ENCODE data around the gene CAPN13. TPM values are rescaled to one million over a fixed set of nuclear protein-coding genes. Genes with fewer than 3 reads are reported as not detected.

The CAPN13 gene
- total RNA-seq, 1 donor from 2014 or later, result not detected

DNA sequence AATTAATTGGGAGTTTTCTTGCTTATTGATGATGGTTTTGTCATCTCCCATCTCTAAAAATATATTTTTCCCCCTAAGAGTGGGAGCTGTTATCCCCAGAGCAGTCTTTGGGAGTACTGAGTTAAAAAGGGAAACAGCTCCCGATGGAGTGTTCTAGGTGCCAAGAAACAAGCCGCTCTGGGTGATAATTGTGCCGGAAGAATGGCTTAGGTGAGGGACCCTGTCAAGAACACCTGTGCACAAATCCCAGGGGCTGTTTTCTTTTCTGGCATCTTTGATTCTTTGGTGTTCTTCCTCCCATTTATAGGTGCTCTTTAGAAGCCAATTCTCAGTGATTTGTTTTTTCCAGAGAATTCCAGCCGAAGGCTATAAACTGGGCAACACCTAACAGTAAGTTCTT, 1.4 kb upstream of the CAPN13 start:
- Histone ChIP-seq H3K4me1 (ENCODE audit: control insufficient read depth in 3 of 3, insufficient read depth in 3 of 3, low read length in 3 of 3) (no peaks in the 10 kb centered on the region), H3K27me3 (ENCODE audit: control insufficient read depth in 3 of 3, insufficient read depth in 3 of 3, low read length in 3 of 3) (peaks cover 0 to 5% (median 0%) of the 10 kb centered on the region in 3 donors), H3K9me3 (ENCODE audit: control insufficient read depth in 3 of 3, low read length in 3 of 3) (no peaks in the 10 kb centered on the region), H3K9ac (ENCODE audit: low read depth in 1 of 3, low read length in 3 of 3) (no peak overlapping the region), H3K36me3 (ENCODE audit: control insufficient read depth in 3 of 3, insufficient read depth in 3 of 3, low read length in 3 of 3) (no peaks in the 10 kb centered on the region), H3K4me3 (ENCODE audit: low read length in 3 of 3) (no peak overlapping the region), H3K27ac (ENCODE audit: low read depth, low read length) (no peak overlapping the region)

DNA sequence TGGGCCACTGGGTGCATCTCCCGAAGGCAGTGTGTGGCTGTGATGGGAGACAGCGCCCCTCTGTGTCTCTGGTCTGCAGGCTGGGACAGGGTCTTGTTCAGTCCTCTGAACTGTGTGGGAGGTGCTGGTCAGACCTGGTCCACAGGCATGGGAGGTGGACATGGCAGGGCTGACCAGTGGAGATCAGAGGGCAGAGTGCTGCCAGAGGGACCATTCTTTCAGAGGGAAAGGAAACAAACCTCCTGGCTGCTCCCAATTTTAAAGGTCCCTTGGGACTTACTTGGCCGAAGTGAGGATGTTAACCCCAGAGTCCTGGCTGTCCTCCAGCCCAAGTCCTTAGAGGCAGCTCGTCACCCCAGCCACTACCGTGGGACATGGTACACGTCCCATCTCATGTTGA, 4.0 kb downstream of the CAPN13 start:
- Histone ChIP-seq H3K27me3 (ENCODE audit: control insufficient read depth in 3 of 3, insufficient read depth in 3 of 3, low read length in 3 of 3) (peaks cover 0 to 4% (median 0%) of the 10 kb centered on the region in 3 donors), H3K36me3 (ENCODE audit: control insufficient read depth in 3 of 3, insufficient read depth in 3 of 3, low read length in 3 of 3) (no peaks in the 10 kb centered on the region), H3K27ac (ENCODE audit: low read depth, low read length) (no peak overlapping the region), H3K4me3 (ENCODE audit: low read length in 3 of 3) (no peak overlapping the region), H3K4me1 (ENCODE audit: control insufficient read depth in 3 of 3, insufficient read depth in 3 of 3, low read length in 3 of 3) (peaks cover 0 to under 1% (median 0%) of the 10 kb centered on the region in 3 donors), H3K9ac (ENCODE audit: low read depth in 1 of 3, low read length in 3 of 3) (no peak overlapping the region), H3K9me3 (ENCODE audit: control insufficient read depth in 3 of 3, low read length in 3 of 3) (no peaks in the 10 kb centered on the region)

DNA sequence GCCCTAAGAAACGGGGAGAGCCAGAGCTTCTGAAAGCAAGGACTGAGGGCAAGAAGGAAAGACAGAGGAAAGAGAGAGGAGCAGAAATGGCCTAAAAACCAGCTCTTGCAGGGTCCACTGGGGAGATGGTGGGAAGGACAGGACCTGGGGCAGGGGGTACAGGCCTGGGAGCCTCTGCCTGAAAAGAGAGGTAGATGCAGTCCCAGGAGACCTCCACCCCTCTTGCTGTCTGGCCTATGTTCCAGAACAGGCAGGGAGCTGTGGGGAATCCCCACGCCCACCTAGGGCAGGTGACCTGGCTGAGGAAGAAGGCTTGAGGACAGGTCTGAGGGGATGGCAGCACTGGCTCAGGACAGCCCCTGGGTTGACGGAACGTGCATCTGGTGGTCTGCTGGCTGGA, 4.6 kb downstream of the CAPN13 start:
- H3K27me3 ChIP-seq (ENCODE audit: control insufficient read depth in 3 of 3, insufficient read depth in 3 of 3, low read length in 3 of 3), result peaks cover 0 to 4% (median 0%) of the 10 kb centered on the region in 3 donors
- H3K9ac ChIP-seq (ENCODE audit: low read depth in 1 of 3, low read length in 3 of 3), result no peak overlapping the region
- H3K4me3 ChIP-seq (ENCODE audit: low read length in 3 of 3), result no peak overlapping the region
- peaks cover 0 to 3% (median 0%) of the 10 kb centered on the region in 3 donors for H3K4me1 ChIP-seq (ENCODE audit: control insufficient read depth in 3 of 3, insufficient read depth in 3 of 3, low read length in 3 of 3)
- H3K9me3 ChIP-seq (ENCODE audit: control insufficient read depth in 3 of 3, low read length in 3 of 3), result no peaks in the 10 kb centered on the region
- no peaks in the 10 kb centered on the region for H3K36me3 ChIP-seq (ENCODE audit: control insufficient read depth in 3 of 3, insufficient read depth in 3 of 3, low read length in 3 of 3)
- H3K27ac ChIP-seq (ENCODE audit: low read depth, low read length), result no peak overlapping the region

DNA sequence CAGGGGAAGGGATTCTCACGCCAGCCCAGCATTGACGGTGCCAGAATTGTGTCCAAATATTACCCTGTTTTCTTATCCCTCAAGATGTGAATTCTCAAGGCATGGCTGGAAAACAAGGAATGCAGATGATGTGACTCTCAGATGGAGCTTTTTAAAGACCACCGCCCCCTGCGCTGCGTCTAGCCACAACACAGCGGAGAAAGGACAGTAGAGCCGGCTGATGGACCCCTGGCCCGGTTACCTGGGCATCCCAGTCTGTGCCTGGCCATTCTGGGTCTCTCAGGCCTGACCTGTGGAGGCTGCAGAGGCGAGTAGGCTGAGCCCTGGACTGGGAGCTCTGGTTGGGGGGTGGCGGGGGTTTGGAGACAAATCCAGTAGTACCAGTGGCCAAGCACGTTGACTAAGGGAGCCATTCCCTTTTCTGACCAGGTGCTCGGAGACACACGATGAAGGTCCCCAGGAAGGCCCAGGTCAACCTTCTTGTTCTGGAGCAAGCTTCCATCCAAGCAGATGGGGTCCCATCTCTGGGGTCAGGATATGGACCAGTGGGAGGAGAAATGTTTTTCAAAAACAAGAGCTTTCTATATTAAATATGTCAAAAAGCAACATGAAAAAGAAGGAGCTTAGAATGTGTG, 5.3 kb downstream of the CAPN13 start:
- peaks cover 0 to 3% (median 0%) of the 10 kb centered on the region in 3 donors for H3K4me1 ChIP-seq (ENCODE audit: control insufficient read depth in 3 of 3, insufficient read depth in 3 of 3, low read length in 3 of 3)
- H3K4me3 ChIP-seq (ENCODE audit: low read length in 3 of 3), result no peak overlapping the region
- peaks cover 0 to 4% (median 0%) of the 10 kb centered on the region in 3 donors for H3K27me3 ChIP-seq (ENCODE audit: control insufficient read depth in 3 of 3, insufficient read depth in 3 of 3, low read length in 3 of 3)
- H3K9ac ChIP-seq (ENCODE audit: low read depth in 1 of 3, low read length in 3 of 3), result no peak overlapping the region
- H3K36me3 ChIP-seq (ENCODE audit: control insufficient read depth in 3 of 3, insufficient read depth in 3 of 3, low read length in 3 of 3), result no peaks in the 10 kb centered on the region
- H3K27ac ChIP-seq (ENCODE audit: low read depth, low read length), result no peak overlapping the region
- H3K9me3 ChIP-seq (ENCODE audit: control insufficient read depth in 3 of 3, low read length in 3 of 3), result no peaks in the 10 kb centered on the region

DNA sequence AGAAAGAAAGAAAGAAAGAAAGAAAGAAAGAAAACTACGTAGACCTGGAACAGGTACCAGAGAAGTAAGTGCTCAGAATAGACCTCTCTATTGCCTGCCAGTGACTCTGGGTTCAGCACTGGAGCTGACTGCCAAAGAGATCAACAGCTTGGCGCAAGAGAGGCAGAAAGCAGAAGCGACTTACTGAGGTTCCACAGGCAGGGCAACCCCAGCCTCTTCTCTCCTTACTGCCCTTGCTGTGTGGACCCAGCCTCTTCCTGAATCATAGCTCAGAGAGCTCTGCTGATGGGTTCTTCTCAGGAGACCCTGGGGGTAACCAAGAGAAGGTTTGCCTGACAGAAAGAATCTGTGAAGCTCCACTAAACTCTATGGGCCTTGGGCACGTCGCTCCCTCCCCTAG, 7.1 kb downstream of the CAPN13 start:
- Histone ChIP-seq H3K4me3 (ENCODE audit: low read length in 3 of 3) (no peak overlapping the region), H3K9me3 (ENCODE audit: control insufficient read depth in 3 of 3, low read length in 3 of 3) (no peaks in the 10 kb centered on the region), H3K27ac (ENCODE audit: low read depth, low read length) (no peak overlapping the region), H3K27me3 (ENCODE audit: control insufficient read depth in 3 of 3, insufficient read depth in 3 of 3, low read length in 3 of 3) (peaks cover 0 to 4% (median 0%) of the 10 kb centered on the region in 3 donors), H3K36me3 (ENCODE audit: control insufficient read depth in 3 of 3, insufficient read depth in 3 of 3, low read length in 3 of 3) (no peaks in the 10 kb centered on the region), H3K9ac (ENCODE audit: low read depth in 1 of 3, low read length in 3 of 3) (no peak overlapping the region), H3K4me1 (ENCODE audit: control insufficient read depth in 3 of 3, insufficient read depth in 3 of 3, low read length in 3 of 3) (peaks cover 0 to 3% (median 0%) of the 10 kb centered on the region in 3 donors)

DNA sequence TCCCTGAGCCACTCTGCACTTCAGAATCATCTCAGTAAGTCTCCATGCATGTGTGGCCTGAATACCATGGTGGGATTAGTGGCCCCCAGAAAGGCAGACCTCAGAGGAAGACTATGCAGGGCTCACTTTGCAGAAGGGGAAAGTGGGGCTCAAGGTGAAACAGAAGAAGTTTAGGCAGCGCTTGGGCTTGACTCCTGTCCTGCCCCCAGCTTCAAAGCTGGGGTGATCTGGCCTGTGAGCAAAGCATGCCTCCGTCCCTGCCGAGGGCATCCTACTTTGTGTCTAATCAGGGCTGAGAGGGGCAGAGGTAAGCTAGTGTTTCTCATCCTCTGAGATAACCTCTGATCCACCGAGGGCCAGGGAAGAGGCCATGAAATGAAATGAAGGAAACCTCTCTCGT, 7.9 kb downstream of the CAPN13 start:
- H3K27me3 ChIP-seq (ENCODE audit: control insufficient read depth in 3 of 3, insufficient read depth in 3 of 3, low read length in 3 of 3), result peaks cover 0 to 4% (median 0%) of the 10 kb centered on the region in 3 donors
- no peak overlapping the region for H3K4me3 ChIP-seq (ENCODE audit: low read length in 3 of 3)
- H3K36me3 ChIP-seq (ENCODE audit: control insufficient read depth in 3 of 3, insufficient read depth in 3 of 3, low read length in 3 of 3), result no peaks in the 10 kb centered on the region
- H3K27ac ChIP-seq (ENCODE audit: low read depth, low read length), result no peak overlapping the region
- peaks cover 0 to 3% (median 0%) of the 10 kb centered on the region in 3 donors for H3K4me1 ChIP-seq (ENCODE audit: control insufficient read depth in 3 of 3, insufficient read depth in 3 of 3, low read length in 3 of 3)
- H3K9ac ChIP-seq (ENCODE audit: low read depth in 1 of 3, low read length in 3 of 3), result no peak overlapping the region
- H3K9me3 ChIP-seq (ENCODE audit: control insufficient read depth in 3 of 3, low read length in 3 of 3), result no peaks in the 10 kb centered on the region

DNA sequence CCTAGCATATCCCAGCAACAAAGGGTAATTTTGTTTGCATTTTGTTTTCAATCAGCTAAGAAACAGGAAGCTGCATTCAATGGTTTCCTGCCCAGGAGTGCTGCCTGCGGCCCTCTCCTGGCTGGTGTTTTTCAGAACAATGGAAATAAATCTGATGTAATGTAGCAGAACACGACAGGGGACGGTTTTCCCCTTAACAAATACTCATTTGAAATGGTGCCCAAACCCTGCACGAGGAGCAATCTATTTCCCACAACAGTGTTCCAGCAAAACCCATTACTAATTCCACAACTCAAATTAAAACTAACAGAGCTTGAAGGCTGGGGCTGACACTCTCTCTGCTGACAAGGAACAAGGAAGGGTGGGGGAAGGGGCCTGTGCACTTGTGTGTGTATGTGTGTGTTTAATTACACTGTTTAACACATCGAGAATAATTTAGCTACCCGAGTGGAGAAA, 8.7 kb downstream of the CAPN13 start:
- H3K27ac ChIP-seq (ENCODE audit: low read depth, low read length), result no peak overlapping the region
- H3K9me3 ChIP-seq (ENCODE audit: control insufficient read depth in 3 of 3, low read length in 3 of 3), result no peaks in the 10 kb centered on the region
- H3K36me3 ChIP-seq (ENCODE audit: control insufficient read depth in 3 of 3, insufficient read depth in 3 of 3, low read length in 3 of 3), result no peaks in the 10 kb centered on the region
- peaks cover 0 to 4% (median 0%) of the 10 kb centered on the region in 3 donors for H3K27me3 ChIP-seq (ENCODE audit: control insufficient read depth in 3 of 3, insufficient read depth in 3 of 3, low read length in 3 of 3)
- H3K9ac ChIP-seq (ENCODE audit: low read depth in 1 of 3, low read length in 3 of 3), result no peak overlapping the region
- peaks cover 0 to 3% (median 0%) of the 10 kb centered on the region in 3 donors for H3K4me1 ChIP-seq (ENCODE audit: control insufficient read depth in 3 of 3, insufficient read depth in 3 of 3, low read length in 3 of 3)
- H3K4me3 ChIP-seq (ENCODE audit: low read length in 3 of 3), result no peak overlapping the region

DNA sequence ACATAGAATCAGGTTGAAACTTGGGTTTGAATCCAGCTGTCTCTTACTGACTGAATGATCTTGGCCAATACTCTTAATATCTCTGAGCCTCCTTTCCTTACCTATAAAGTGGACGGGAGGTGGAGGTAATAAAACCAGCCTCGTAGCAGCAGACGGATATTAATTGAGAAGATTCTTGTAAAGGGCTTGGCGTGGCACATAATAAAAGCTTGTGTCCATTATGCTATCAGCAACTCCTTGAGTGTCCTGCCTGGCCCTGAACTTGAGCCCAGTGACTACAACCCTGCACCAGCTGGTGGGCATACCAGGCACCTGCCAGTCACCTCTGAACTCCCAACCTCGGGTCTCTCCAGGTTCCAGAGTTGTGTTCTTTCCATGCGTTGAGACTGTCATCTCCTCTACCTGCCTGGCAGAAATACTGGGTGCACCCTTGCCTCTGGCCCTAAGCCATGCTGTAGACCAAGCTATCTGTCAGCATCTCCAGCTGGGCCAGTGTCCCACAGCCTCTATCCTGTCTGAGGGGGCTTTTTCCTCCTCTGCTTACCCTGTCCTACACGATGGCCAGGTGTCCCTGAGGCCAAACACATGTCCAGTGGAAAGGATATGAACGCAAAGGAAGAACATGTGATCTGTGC, 9.7 kb downstream of the CAPN13 start:
- H3K9me3 ChIP-seq (ENCODE audit: control insufficient read depth in 3 of 3, low read length in 3 of 3), result no peaks in the 10 kb centered on the region
- no peak overlapping the region for H3K4me3 ChIP-seq (ENCODE audit: low read length in 3 of 3)
- peaks cover 0 to 3% (median 0%) of the 10 kb centered on the region in 3 donors for H3K4me1 ChIP-seq (ENCODE audit: control insufficient read depth in 3 of 3, insufficient read depth in 3 of 3, low read length in 3 of 3)
- H3K27me3 ChIP-seq (ENCODE audit: control insufficient read depth in 3 of 3, insufficient read depth in 3 of 3, low read length in 3 of 3), result no peaks in the 10 kb centered on the region
- H3K36me3 ChIP-seq (ENCODE audit: control insufficient read depth in 3 of 3, insufficient read depth in 3 of 3, low read length in 3 of 3), result no peaks in the 10 kb centered on the region
- no peak overlapping the region for H3K27ac ChIP-seq (ENCODE audit: low read depth, low read length)
- H3K9ac ChIP-seq (ENCODE audit: low read depth in 1 of 3, low read length in 3 of 3), result no peak overlapping the region

DNA sequence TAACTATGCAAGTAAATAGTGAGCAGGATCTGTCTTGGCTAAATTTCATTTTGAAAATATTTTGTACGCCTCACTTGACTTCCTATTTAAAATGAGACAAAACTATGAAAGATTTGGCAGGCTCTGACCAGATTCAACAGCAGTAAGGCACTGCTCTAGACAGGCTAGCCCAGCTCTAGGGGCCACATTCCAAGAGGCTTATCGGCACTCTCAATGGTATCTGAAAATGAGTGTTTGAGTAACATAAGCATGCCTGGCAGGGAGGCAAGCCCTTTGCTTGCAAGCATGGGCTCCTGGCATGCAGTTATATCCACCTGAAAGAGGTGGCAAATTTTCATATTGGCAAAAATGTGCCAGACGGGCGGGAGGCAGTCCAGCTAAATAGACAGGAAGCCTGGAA, 10.5 kb downstream of the CAPN13 start:
- no peak overlapping the region for H3K27ac ChIP-seq (ENCODE audit: low read depth, low read length)
- peaks cover 0 to 3% (median 0%) of the 10 kb centered on the region in 3 donors for H3K4me1 ChIP-seq (ENCODE audit: control insufficient read depth in 3 of 3, insufficient read depth in 3 of 3, low read length in 3 of 3)
- no peak overlapping the region for H3K9ac ChIP-seq (ENCODE audit: low read depth in 1 of 3, low read length in 3 of 3)
- no peaks in the 10 kb centered on the region for H3K9me3 ChIP-seq (ENCODE audit: control insufficient read depth in 3 of 3, low read length in 3 of 3)
- H3K27me3 ChIP-seq (ENCODE audit: control insufficient read depth in 3 of 3, insufficient read depth in 3 of 3, low read length in 3 of 3), result no peaks in the 10 kb centered on the region
- no peaks in the 10 kb centered on the region for H3K36me3 ChIP-seq (ENCODE audit: control insufficient read depth in 3 of 3, insufficient read depth in 3 of 3, low read length in 3 of 3)
- H3K4me3 ChIP-seq (ENCODE audit: low read length in 3 of 3), result no peak overlapping the region

DNA sequence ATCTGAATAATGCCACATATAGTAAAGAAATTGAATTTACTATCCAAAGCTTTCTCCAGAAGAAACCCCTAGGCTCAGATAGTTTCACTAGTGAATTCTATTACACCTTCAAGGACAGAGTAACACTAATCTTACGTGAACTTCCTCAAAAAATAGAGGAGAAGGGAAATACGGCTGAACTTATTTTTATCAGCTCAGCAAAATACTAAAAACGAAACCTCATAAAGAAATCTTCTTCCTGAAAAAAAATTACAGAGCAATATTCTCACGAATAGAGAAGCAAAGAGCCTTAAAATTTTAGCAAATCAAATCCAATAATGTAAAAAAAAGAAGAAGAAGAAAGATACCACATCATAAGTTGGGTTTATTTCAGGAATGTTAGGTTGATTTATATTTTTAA, 14.7 kb downstream of the CAPN13 start:
- Histone ChIP-seq H3K4me3 (ENCODE audit: low read length in 3 of 3) (no peak overlapping the region), H3K36me3 (ENCODE audit: control insufficient read depth in 3 of 3, insufficient read depth in 3 of 3, low read length in 3 of 3) (no peaks in the 10 kb centered on the region), H3K9ac (ENCODE audit: low read depth in 1 of 3, low read length in 3 of 3) (no peak overlapping the region)

More for the DNA sequence above, 14.7 kb downstream of the CAPN13 start:
- Histone ChIP-seq H3K9me3 (ENCODE audit: control insufficient read depth in 3 of 3, low read length in 3 of 3) (no peaks in the 10 kb centered on the region), H3K27ac (ENCODE audit: low read depth, low read length) (no peak overlapping the region), H3K4me1 (ENCODE audit: control insufficient read depth in 3 of 3, insufficient read depth in 3 of 3, low read length in 3 of 3) (no peaks in the 10 kb centered on the region), H3K27me3 (ENCODE audit: control insufficient read depth in 3 of 3, insufficient read depth in 3 of 3, low read length in 3 of 3) (no peaks in the 10 kb centered on the region)

Measured in skeletal muscle tissue (tissue), 4 donors.